NCI-H510A treated with DMSO at 0.1 percent for 48 hours (cell line): ENCODE results near the gene GCNT2.
A peak's percentile ranks its signal among the peaks of the same experiment; 100 is the strongest.
"Not testable (repeated sequence)": the region's sequence is repeated elsewhere in the genome, so short reads cannot be mapped to it uniquely, and the experiment has no call there.

Experiments used
- DNase-seq: peaks from one replicate; lab custom pipeline; 2025; lab: John Stamatoyannopoulos, UW

GCNT2 gene

GRCh38 chr6:10547809-10548208, 26.7 kb downstream of the GCNT2 start:
- DNase-seq, result no peak

- no peak for DNase-seq
These were observed 29.6 kb downstream of the GCNT2 start for GRCh38 chr6:10550764-10551163.

DNA sequence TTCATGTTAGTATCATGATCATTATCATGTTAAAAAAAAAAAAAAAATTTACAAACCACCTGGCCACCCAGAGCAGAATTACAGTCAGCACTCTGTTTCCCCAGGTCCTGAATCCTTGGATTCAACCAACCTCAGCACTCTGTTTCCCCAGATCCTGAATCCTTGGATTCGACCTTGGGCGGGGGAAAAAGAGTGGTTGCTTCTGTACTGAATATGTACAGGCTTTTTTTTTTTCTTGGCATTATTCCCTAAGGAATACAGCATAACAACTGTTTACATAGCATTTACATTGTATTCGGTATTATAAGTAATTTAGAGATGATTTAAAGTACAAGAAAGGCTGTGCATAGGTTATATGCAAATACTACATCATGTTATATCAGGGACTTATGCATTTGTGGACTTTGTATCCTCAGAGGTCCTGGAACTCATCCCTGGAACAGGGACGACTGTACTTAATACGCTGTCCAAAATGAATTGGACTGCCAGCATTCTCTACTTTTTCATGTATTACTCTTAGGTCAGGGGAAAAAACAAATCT, 31.2 kb downstream of the GCNT2 start:
- no peak for DNase-seq

DNA sequence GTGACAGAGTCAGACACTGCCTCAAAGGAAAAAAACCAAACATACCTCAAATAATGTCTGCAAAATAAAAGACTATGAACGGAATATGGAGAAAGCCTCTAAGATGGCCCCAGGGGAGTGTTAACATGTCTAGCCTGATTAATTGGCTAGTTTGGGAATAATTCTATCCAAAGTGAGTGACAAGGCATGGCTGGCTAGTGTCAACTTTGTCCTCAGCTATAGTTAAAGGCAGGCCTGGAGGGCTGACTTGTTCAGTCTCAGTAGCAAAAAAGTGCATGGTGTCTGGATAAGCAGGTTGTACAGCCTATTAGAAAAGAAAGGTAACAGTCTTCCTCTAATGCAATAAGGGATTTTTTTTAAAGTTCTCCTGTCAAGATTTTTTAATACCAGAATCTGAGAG, 32.7 kb downstream of the GCNT2 start:
- DNase-seq, result no peak

GRCh38 chr6:10554826-10555225, 33.7 kb downstream of the GCNT2 start:
- DNase-seq, result no peak

GRCh38 chr6:10555625-10556309, 34.6 kb downstream of the GCNT2 start:
- peak; percentile 41 for DNase-seq

DNA sequence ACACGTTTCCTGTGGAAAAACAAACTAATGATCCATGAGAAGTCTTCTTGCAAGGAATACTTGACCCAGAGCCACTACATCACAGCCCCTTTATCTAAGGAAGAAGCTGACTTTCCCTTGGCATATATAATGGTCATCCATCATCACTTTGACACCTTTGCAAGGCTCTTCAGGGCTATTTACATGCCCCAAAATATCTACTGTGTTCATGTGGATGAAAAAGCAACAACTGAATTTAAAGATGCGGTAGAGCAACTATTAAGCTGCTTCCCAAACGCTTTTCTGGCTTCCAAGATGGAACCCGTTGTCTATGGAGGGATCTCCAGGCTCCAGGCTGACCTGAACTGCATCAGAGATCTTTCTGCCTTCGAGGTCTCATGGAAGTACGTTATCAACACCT, 35.4 kb downstream of the GCNT2 start:
- no peak for DNase-seq

GRCh38 chr6:10556992-10557391, 35.8 kb downstream of the GCNT2 start:
- no peak for DNase-seq

DNA sequence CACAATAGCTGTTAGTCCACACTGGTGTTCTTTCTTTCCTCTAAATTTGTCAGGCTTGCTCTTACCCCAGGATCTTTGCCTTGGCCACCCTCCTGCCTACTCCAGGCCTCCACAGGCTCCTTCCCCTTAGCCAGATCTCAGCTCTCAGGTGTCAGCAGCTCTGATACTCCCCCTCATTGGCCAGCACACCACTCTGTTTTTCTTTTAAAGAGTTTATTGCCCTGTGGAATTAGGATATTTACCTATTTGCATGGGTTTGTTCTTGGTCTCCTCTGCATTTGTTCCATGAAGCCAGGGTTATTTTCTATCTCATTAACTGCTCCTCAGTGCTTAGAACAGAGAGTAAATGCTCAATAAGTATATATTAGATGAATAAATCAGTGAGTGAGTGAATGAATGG, 36.8 kb downstream of the GCNT2 start:
- DNase-seq, result no peak

GRCh38 chr6:10558565-10558964, 37.4 kb downstream of the GCNT2 start:
- DNase-seq, result peak; percentile 31

GRCh38 chr6:10559522-10560152, 38.5 kb downstream of the GCNT2 start:
- no peak for DNase-seq

GRCh38 chr6:10561611-10562199, 40.6 kb downstream of the GCNT2 start:
- DNase-seq, result no peak

GRCh38 chr6:10564975-10565673, 44.0 kb downstream of the GCNT2 start:
- DNase-seq, result no peak

- DNase-seq, result no peak
These were observed 44.8 kb downstream of the GCNT2 start for GRCh38 chr6:10565913-10566312.

- no peak for DNase-seq
These were observed 46.3 kb downstream of the GCNT2 start for GRCh38 chr6:10567256-10568026.

GRCh38 chr6:10569392-10570127, 48.4 kb downstream of the GCNT2 start:
- DNase-seq, result no peak

- DNase-seq, result not testable (repeated sequence)
These were observed 54.4 kb downstream of the GCNT2 start for GRCh38 chr6:10575519-10575918.

- no peak for DNase-seq
These were observed 55.1 kb downstream of the GCNT2 start for GRCh38 chr6:10576226-10576625.

DNA sequence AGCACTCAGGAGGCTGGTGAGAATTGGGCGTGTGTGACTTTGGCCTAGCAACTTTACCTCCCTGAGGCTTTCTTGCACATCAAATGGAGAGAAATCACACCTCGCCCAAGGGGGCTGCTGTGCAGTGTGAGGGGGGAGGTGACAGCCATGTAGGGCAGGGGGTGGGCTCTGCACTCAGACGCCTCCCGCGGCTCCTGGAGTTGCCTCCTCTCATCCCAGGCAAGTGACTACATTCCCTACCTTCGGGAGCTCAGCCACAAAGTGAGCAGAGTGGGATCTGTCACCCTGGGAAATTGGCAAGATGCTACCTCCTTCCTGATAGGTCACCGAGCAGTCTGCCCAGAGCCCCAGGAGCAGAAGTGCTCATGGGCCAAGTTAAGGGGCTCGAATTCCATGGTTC, 56.0 kb downstream of the GCNT2 start:
- DNase-seq, result no peak

- DNase-seq, result no peak
These were observed 57.6 kb downstream of the GCNT2 start for GRCh38 chr6:10578723-10579122.

DNA sequence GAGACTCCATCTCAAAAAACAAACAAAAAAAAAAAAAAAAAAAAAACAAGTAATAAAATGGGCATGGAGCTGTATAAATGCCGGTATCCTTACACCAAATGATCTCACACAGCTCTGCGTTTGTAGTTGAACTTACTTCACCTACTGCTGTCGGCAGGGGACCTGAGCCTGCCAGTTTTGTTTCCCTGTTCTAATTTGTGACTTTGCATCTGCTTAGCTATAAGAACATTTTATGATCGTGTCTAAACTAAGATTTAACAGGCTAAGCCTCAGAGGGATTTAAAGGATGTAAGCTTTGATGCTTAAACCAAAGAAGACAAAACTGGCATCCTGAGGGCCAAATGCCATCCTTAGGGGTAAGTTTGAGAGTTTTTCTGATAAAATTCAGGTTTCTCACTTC, 58.7 kb downstream of the GCNT2 start:
- no peak for DNase-seq
